ENCODE data around the gene MYCL. TPM values are rescaled to one million over a fixed set of nuclear protein-coding genes. Genes with fewer than 3 reads are reported as not detected.
A peak's percentile ranks its signal among the peaks of the same experiment; 100 is the strongest.

MYCL gene
- total RNA-seq, 2 experiments from 2014 or later = 0.12 to 0.26 TPM

DNA sequence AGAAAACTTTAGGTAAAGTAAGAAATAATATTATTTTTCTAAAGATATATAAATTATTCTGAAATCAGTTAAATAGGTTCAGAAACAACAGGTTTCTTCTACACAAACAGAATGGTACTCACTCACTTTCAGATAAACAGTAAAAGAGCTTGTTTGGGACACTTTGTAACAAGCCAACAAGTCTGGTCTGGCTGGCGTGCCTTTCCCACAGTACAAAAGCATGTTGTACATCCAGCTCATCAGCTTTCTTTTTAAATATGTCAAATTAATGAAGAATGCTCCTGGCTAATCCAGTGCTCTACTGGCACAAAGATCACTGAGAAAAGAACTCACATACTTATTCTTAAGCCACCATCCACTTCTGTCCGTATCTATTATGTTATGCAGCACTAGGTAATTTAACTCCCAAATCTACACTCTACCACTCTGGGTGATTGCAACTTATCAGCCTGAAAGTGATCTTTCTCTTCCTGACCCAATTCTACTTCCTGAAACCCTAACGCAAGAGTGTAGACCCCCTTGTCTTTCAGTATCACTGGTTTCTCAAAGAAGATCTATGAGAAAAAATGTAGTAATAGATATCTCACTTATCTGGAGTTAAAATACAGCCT is 51.0 kb downstream of the MYCL start:
- H3K36me3 Mint-ChIP-seq = peaks cover 25% of the 10 kb centered on the region
- no peak overlapping the region for H3K27ac Mint-ChIP-seq
- no peaks in the 10 kb centered on the region for H3K27me3 Mint-ChIP-seq
- H3K9me3 Mint-ChIP-seq (ENCODE audit: low read depth) = no peaks in the 10 kb centered on the region
- DNase-seq = no peak
- CTCF ChIA-PET = interaction anchor here (0.7 to 2.3 kb wide), 2 partner anchors 22 to 244 kb away, joined by 3 to 5 read pairs; no protein-coding TSS in a partner anchor
- H3K4me3 Mint-ChIP-seq = no peak overlapping the region
- no peak for ATAC-seq
- H3K4me1 Mint-ChIP-seq = peaks cover 20% of the 10 kb centered on the region

DNA sequence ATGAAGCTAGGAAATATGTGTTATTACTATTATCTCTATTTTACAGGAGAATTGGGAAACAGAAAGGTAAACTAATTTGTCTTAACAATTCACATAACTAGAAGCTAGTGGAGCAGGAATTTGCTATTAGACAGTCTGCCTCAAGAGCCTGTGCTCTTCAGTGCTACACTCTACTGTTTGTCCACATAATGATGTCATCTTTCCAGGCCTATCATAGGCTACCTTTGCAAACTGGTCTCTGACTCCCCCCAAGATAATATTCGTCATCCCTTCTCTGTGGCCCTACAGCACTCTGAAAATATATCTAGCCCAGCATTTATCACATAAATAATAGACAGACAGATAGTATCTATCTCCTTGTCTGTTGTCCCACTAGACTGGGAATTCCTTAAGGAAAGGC is 52.5 kb downstream of the MYCL start:
- Mint-ChIP-seq H3K4me3 (no peak overlapping the region), H3K4me1 (peaks cover 29% of the 10 kb centered on the region), H3K9me3 (ENCODE audit: low read depth) (no peaks in the 10 kb centered on the region), H3K27ac (no peak overlapping the region), H3K36me3 (peaks cover 21% of the 10 kb centered on the region), H3K27me3 (no peaks in the 10 kb centered on the region)
- CTCF ChIA-PET = interaction anchor here (0.6 to 2.3 kb wide), 3 partner anchors 16 to 435 kb away, joined by 3 to 5 read pairs (median 4); no protein-coding TSS in a partner anchor
- DNase-seq = no peak
- ATAC-seq = no peak

DNA sequence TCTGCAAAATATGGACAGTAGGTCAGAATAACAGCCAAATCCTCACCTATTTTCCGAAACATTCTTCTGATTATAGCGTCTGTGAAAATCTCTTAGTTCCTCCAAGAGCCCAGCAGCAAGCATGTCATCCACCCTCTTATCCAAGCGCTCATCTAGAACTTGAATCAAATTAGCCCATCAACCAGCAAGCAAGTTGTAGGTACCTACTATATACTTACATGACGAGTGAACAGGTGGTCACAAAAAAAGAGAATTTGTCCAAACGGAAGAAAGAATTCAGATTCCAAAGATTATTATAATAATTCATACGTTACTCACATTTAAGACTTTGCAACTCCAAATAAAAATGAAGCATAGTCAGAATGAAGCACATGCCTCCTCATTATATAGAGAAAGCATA is 53.8 kb downstream of the MYCL start:
- DNase-seq = no peak
- no peak overlapping the region for H3K27ac Mint-ChIP-seq
- H3K36me3 Mint-ChIP-seq = peaks cover 27% of the 10 kb centered on the region
- no peak overlapping the region for H3K4me3 Mint-ChIP-seq
- no peak for ATAC-seq
- H3K9me3 Mint-ChIP-seq (ENCODE audit: low read depth) = no peaks in the 10 kb centered on the region
- no peaks in the 10 kb centered on the region for H3K27me3 Mint-ChIP-seq
- CTCF ChIA-PET = no interaction called here
- H3K4me1 Mint-ChIP-seq = peaks cover 39% of the 10 kb centered on the region

DNA sequence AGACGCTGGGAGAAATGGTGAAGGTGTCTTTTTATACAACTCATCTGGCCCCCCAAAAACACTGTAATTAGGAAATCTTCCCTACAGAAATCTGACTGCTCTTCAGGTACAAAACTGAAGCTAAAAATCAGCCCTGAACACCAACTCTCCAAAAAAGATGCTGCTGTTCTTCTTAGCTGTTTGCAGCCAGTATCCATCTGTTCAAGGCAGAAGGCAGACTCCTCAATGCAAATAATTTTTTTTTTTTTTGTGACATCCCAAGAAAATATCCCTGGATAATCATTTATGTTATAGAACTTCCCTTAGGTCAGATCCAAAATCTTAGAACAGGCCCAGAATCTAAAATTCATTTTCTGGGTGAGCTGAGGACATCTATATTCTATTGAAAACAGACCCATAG is 54.9 kb downstream of the MYCL start:
- H3K27ac Mint-ChIP-seq = peak overlapping the region; percentile 11
- peaks cover 31% of the 10 kb centered on the region for H3K36me3 Mint-ChIP-seq
- H3K4me3 Mint-ChIP-seq = no peak overlapping the region
- H3K9me3 Mint-ChIP-seq (ENCODE audit: low read depth) = no peaks in the 10 kb centered on the region
- DNase-seq = no peak
- ATAC-seq = no peak
- no peaks in the 10 kb centered on the region for H3K27me3 Mint-ChIP-seq
- peaks cover 42% of the 10 kb centered on the region for H3K4me1 Mint-ChIP-seq
- CTCF ChIA-PET = interaction anchor here (1.3 to 3.0 kb wide), 3 partner anchors 56 to 127 kb away, joined by 3 to 14 read pairs (median 3); no protein-coding TSS in a partner anchor

DNA sequence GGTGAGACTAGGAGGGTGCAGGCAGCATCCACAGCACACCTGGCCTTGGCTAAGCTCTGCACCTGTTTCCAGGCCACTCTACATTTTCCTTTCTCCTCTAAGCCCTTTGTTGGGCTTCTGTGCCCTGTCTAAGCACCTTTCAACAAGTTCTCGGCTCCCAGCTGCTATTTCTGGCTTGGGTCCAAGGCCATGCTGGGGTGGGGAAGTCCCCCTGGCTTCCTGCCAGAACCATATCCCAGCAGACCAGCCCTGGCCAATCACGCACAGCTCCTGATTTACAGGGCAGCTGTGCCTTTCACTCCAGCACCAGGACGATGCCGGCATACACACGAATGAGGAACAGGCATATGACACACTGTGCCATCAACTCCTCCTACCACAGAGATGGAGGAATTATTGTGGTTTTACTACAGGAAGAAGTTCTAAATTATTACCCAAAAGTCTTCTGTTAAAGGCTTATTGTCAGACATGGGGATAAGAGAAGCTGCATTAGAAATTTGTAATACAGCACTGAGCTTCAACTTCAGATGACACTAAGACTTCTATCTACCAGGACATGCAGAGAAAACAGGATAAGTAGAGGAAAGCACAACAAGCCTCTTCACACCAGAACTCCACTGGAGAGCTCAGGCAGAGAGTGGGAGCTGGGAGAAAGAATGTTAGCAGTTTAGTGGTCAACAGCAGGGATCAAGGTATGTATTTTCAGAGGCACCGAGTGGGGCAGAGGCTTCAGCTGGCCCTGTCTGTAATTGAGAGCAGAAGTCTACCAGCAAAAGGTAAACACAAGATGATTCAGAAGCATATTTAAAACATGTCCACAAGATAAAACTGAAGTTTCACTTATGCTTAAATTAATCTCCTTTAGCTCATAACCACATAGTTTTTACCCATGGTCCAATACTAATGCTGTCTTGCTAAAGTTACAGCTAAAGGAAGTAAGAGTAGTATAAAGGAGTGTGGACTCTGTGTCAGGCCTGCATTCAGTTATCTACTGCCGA is 55.8 kb downstream of the MYCL start:
- DNase-seq = peak; percentile 75
- peak overlapping the region; percentile 74 for H3K27ac Mint-ChIP-seq
- peaks cover 40% of the 10 kb centered on the region for H3K4me1 Mint-ChIP-seq
- CTCF ChIA-PET = interaction anchor here (0.8 to 3.0 kb wide), 10 partner anchors 28 to 172 kb away, joined by 3 to 14 read pairs (median 3); partner anchors contain the start of gene MYCL
- peak; percentile 77 for ATAC-seq
- no peak overlapping the region for H3K4me3 Mint-ChIP-seq
- peaks cover 38% of the 10 kb centered on the region for H3K36me3 Mint-ChIP-seq
- H3K27me3 Mint-ChIP-seq = no peaks in the 10 kb centered on the region
- no peaks in the 10 kb centered on the region for H3K9me3 Mint-ChIP-seq (ENCODE audit: low read depth)

Other genes with a start within 250 kb of the MYCL start
- under 1 TPM in 1 of 2 experiments, not detected in 1; 0.80 TPM for gene NT5C1A, start 229.8 kb downstream of the MYCL start, total RNA-seq
- gene HPCAL4, start 210.5 kb downstream of the MYCL start, total RNA-seq = under 1 TPM; 0.18 to 0.30 TPM
- 10 to 100 TPM; 67.4 to 69.5 TPM for gene PPIE, start 163.0 kb downstream of the MYCL start, total RNA-seq
- gene OXCT2, start 130.6 kb downstream of the MYCL start, total RNA-seq = 1 to 10 TPM in 1 of 2 experiments, under 1 TPM in 1; 0.82 to 1.0 TPM
- under 1 TPM; 0.47 to 0.61 TPM for gene BMP8B, start 113.1 kb downstream of the MYCL start, total RNA-seq
- 10 to 100 TPM; 16.8 to 21.2 TPM for gene TRIT1, start 18.4 kb downstream of the MYCL start, total RNA-seq
- 1 to 10 TPM; 2.9 to 7.0 TPM for gene MFSD2A, start 53.2 kb upstream of the MYCL start, total RNA-seq
- 100 to 1,000 TPM; 647 to 727 TPM for gene CAP1, start 138.8 kb upstream of the MYCL start, total RNA-seq
- 10 to 100 TPM; 74.1 to 96.6 TPM for gene PPT1, start 195.3 kb upstream of the MYCL start, total RNA-seq

All from activated CD8-positive, alpha-beta memory T cell treated with anti-CD3 and anti-CD28 coated beads, Interleukin-2, amount 10 ng/mL, durations not matched to agents 7 days and 5 days (primary cell).